ENCODE data around the gene RASAL2. TPM values are rescaled to one million over a fixed set of nuclear protein-coding genes. Genes with fewer than 3 reads are reported as not detected.

Gene RASAL2
- total and polyA plus RNA-seq, 2 of the 13 experiments (the other 11 are each of a cell fraction or from before 2014, with no cell fraction given): 5.4 to 5.9 TPM

DNA sequence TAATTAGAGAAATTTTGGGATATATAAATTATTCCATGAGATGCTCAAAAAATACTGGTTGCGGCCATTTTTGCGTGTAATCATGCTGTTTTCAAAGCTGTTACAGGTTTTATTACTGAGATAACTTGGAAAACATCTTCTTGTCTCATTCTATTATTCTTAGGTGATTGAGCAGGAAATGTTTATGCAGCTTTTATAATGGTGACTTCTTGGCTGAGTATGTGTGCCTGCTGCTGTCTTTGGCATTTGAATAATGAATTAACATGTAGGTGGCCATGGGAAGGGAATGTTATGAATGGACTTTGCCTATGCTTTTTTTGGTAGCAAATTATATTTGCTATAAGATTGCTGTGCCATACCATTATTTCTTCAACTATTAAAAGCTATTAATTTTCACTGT, 52.5 kb downstream of the RASAL2 start:
- in situ Hi-C loops (cut with HindIII; ENCODE audit: extremely low pct_ligation_motif_present, low pct_unique_long_range_greater_than_20kb): no loop called here
- ChIA-PET CTCF (ENCODE audit: low intra/inter-chr PET ratio, low total read pairs) (no interaction called here), POLR2A (no interaction called here)
- WGBS (ENCODE audit: low lambda C conversion rate): 98% methylated on average over 2 of the region's 2 CpGs
- Histone ChIP-seq H3K9ac (ENCODE audit: insufficient read depth, low read depth, low read length) (no peak overlapping the region), H3K27ac (ENCODE audit: extremely low read length, insufficient read depth, low read length) (no peak overlapping the region), H4K20me1 (ENCODE audit: insufficient read depth, low read length) (no peaks in the 10 kb centered on the region), H2AFZ (ENCODE audit: low read length) (no peak overlapping the region), H3K4me2 (ENCODE audit: low read depth, low read length) (no peak overlapping the region), H3K4me1 (ENCODE audit: insufficient read depth, low read length) (no peaks in the 10 kb centered on the region), H3K79me2 (ENCODE audit: insufficient read depth, low read length) (no peaks in the 10 kb centered on the region), H3K4me3 (replicated peaks in 1 of 3; ENCODE audit: insufficient read depth in 1 of 3, low read depth in 2 of 3, low read length in 3 of 3) (no peak overlapping the region), H3K9me3 (ENCODE audit: low read length) (no peaks in the 10 kb centered on the region), H3K27me3 (ENCODE audit: control insufficient read depth in 1 of 2, insufficient read depth in 2 of 2, low read length in 2 of 2) (no peaks in the 10 kb centered on the region), H3K36me3 (replicated peaks in 1 of 2; ENCODE audit: control insufficient read depth in 1 of 2, insufficient read depth in 2 of 2, low read length in 2 of 2) (no peaks in the 10 kb centered on the region)
- no peak for TF ChIP-seq NR1H2 (CRISPR knock-in tag; IDR thresholded peaks at IDR 0.05; ENCODE audit: borderline replicate concordance, low read depth)
- TF ChIP-seq, protein P1, sequence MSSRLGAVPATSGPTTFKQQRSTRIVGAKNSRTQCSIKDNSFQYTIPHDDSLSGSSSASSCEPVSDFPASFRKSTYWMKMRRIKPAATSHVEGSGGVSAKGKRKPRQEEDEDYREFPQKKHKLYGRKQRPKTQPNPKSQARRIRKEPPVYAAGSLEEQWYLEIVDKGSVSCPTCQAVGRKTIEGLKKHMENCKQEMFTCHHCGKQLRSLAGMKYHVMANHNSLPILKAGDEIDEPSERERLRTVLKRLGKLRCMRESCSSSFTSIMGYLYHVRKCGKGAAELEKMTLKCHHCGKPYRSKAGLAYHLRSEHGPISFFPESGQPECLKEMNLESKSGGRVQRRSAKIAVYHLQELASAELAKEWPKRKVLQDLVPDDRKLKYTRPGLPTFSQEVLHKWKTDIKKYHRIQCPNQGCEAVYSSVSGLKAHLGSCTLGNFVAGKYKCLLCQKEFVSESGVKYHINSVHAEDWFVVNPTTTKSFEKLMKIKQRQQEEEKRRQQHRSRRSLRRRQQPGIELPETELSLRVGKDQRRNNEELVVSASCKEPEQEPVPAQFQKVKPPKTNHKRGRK (CRISPR knock-in tag; IDR thresholded peaks at IDR 0.05): no peak
- TF ChIP-seq, protein P2, sequence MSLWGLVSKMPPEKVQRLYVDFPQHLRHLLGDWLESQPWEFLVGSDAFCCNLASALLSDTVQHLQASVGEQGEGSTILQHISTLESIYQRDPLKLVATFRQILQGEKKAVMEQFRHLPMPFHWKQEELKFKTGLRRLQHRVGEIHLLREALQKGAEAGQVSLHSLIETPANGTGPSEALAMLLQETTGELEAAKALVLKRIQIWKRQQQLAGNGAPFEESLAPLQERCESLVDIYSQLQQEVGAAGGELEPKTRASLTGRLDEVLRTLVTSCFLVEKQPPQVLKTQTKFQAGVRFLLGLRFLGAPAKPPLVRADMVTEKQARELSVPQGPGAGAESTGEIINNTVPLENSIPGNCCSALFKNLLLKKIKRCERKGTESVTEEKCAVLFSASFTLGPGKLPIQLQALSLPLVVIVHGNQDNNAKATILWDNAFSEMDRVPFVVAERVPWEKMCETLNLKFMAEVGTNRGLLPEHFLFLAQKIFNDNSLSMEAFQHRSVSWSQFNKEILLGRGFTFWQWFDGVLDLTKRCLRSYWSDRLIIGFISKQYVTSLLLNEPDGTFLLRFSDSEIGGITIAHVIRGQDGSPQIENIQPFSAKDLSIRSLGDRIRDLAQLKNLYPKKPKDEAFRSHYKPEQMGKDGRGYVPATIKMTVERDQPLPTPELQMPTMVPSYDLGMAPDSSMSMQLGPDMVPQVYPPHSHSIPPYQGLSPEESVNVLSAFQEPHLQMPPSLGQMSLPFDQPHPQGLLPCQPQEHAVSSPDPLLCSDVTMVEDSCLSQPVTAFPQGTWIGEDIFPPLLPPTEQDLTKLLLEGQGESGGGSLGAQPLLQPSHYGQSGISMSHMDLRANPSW (CRISPR knock-in tag; IDR thresholded peaks at IDR 0.05; ENCODE audit: borderline replicate concordance): no peak
- DNase-seq (ENCODE audit: low spot score) (no peak), FAIRE-seq (no peak), ATAC-seq (no peak)
- intact Hi-C loops (cut with micrococcal nuclease; ENCODE audit: unreplicated experiment): no loop called here
- BruUV-seq (replicated peaks): no TSS peak

DNA sequence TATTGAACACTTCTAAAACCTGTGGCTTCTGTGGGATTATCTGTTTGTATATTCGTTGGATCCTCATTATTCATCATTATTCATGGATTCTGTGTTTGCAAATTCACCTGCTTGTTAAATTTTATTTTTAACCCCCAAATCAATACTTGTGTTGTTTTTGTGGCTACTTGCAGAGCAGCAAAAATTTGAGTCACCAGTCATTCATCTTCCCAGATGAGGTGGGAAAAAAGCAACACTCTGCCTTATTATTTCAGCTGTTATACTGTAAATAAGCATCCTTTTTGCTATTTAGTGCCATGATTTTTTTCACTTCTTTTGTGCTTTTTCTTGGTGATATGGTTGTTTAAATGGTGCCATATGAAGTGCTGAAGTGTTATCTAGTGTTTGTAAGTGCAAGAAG, 56.7 kb downstream of the RASAL2 start:
- no peak overlapping the region for H3K4me2 ChIP-seq (ENCODE audit: low read depth, low read length)
- H3K9me3 ChIP-seq (ENCODE audit: low read length): no peaks in the 10 kb centered on the region
- in situ Hi-C loops (cut with HindIII; ENCODE audit: extremely low pct_ligation_motif_present, low pct_unique_long_range_greater_than_20kb): no loop called here
- no peaks in the 10 kb centered on the region for H3K79me2 ChIP-seq (ENCODE audit: insufficient read depth, low read length)
- ATAC-seq: no peak
- no peak overlapping the region for H2AFZ ChIP-seq (ENCODE audit: low read length)
- CTCF ChIA-PET (ENCODE audit: low intra/inter-chr PET ratio, low total read pairs): no interaction called here
- no peak overlapping the region for H3K9ac ChIP-seq (ENCODE audit: insufficient read depth, low read depth, low read length)
- POLR2A ChIA-PET: no interaction called here
- no peak overlapping the region for H3K27ac ChIP-seq (ENCODE audit: extremely low read length, insufficient read depth, low read length)
- no peaks in the 10 kb centered on the region for H3K36me3 ChIP-seq (replicated peaks in 1 of 2; ENCODE audit: control insufficient read depth in 1 of 2, insufficient read depth in 2 of 2, low read length in 2 of 2)
- no peak for FAIRE-seq
- H3K27me3 ChIP-seq (ENCODE audit: control insufficient read depth in 1 of 2, insufficient read depth in 2 of 2, low read length in 2 of 2): no peaks in the 10 kb centered on the region
- DNase-seq (ENCODE audit: low spot score): no peak
- 2% methylated on average over 1 of the region's 1 CpG for WGBS (ENCODE audit: low lambda C conversion rate)
- no peaks in the 10 kb centered on the region for H4K20me1 ChIP-seq (ENCODE audit: insufficient read depth, low read length)
- no TSS peak for BruUV-seq (replicated peaks)
- no peak overlapping the region for H3K4me3 ChIP-seq (replicated peaks in 1 of 3; ENCODE audit: insufficient read depth in 1 of 3, low read depth in 2 of 3, low read length in 3 of 3)
- intact Hi-C loops (cut with micrococcal nuclease; ENCODE audit: unreplicated experiment): no loop called here
- peaks cover 5% of the 10 kb centered on the region for H3K4me1 ChIP-seq (ENCODE audit: insufficient read depth, low read length)
- TF ChIP-seq, protein P3, sequence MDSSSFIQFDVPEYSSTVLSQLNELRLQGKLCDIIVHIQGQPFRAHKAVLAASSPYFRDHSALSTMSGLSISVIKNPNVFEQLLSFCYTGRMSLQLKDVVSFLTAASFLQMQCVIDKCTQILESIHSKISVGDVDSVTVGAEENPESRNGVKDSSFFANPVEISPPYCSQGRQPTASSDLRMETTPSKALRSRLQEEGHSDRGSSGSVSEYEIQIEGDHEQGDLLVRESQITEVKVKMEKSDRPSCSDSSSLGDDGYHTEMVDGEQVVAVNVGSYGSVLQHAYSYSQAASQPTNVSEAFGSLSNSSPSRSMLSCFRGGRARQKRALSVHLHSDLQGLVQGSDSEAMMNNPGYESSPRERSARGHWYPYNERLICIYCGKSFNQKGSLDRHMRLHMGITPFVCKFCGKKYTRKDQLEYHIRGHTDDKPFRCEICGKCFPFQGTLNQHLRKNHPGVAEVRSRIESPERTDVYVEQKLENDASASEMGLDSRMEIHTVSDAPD (CRISPR knock-in tag; IDR thresholded peaks at IDR 0.05): no peak
- TF ChIP-seq CBX5 (CRISPR knock-in tag; IDR thresholded peaks at IDR 0.05; ENCODE audit: borderline replicate concordance) (no peak), TBP (CRISPR knock-in tag; IDR thresholded peaks at IDR 0.05) (no peak), SCMH1 (CRISPR knock-in tag; IDR thresholded peaks at IDR 0.05; ENCODE audit: borderline replicate concordance) (no peak), ZNF567 (CRISPR knock-in tag; IDR thresholded peaks at IDR 0.05; ENCODE audit: borderline replicate concordance) (no peak), TEAD3 (CRISPR knock-in tag; optimal IDR thresholded peaks at IDR 0.05; ENCODE audit: borderline replicate concordance) (no peak), HIVEP1 (CRISPR knock-in tag; IDR thresholded peaks at IDR 0.05) (no peak), CHD4 (IDR thresholded peaks at IDR 0.05; ENCODE audit: borderline replicate concordance, low read length) (no peak)

Data from HepG2 (cell line).